CD4-positive, alpha-beta T cell (primary cell): Measurements from ENCODE around the gene ADGRD1. TPM values are rescaled to one million over a fixed set of nuclear protein-coding genes. Genes with fewer than 3 reads are reported as not detected.

Source experiments
- ATAC-seq: fragments of 200-7000 bp; cut with Tn5 transposase; one replicate; pipeline ENCODE4 v1.10.0; 2022; ENCODE audit warnings: mild to moderate bottlenecking; ENCODE audit not compliant: poor library complexity
- CTCF ChIA-PET: fragments of 350-600 bp; sonication (Branson Sonifier 250); formaldehyde crosslinking; loops from one replicate; lab custom pipeline; 2021; ENCODE audit warnings: antibody characterized with exemption, inconsistent platforms; lab: Charles Lee
- POLR2A ChIA-PET: fragments of 350-600 bp; sonication (Branson Sonifier 250); formaldehyde crosslinking; loops from one replicate; lab custom pipeline; 2021; ENCODE audit warnings: antibody characterized with exemption, inconsistent platforms; lab: Charles Lee
- DNase-seq, 14 experiments: peaks; one replicate each; pipeline ENCODE4 v3.0.0-alpha.2; 2013 to 2020; ENCODE audit warnings: mixed read lengths in 2 of 14
- H3K27ac ChIP-seq, 2 donors: one replicate each; pipeline versions ENCODE4 v1.5.1 to v1.7.0; 2013; ENCODE audit warnings: low read length in 2 of 2, low read depth in 1 of 2, mild to moderate bottlenecking in 1 of 2
- H3K27me3 ChIP-seq, 2 experiments: 1 replicate in 1 of 2; 2 replicates in 1 of 2; pipeline versions ENCODE4 v1.6.1 to v1.7.0; 2013; ENCODE audit warnings: low read length in 2 of 2, control low read depth in 1 of 2, mild to moderate bottlenecking in 1 of 2, moderate library complexity in 1 of 2; ENCODE audit not compliant: insufficient read depth in 2 of 2, control insufficient read depth in 1 of 2
- H3K36me3 ChIP-seq: one replicate; pipeline ENCODE4 v1.6.1; 2013; ENCODE audit warnings: low read length, control low read depth; ENCODE audit not compliant: insufficient read depth
- H3K4me1 ChIP-seq: one replicate; pipeline ENCODE4 v1.6.1; 2013; ENCODE audit warnings: low read length, control low read depth; ENCODE audit not compliant: insufficient read depth
- H3K4me3 ChIP-seq: one replicate; pipeline ENCODE4 v1.5.1; 2013; ENCODE audit warnings: mild to moderate bottlenecking, low read length, moderate library complexity
- H3K9me3 ChIP-seq, 2 experiments: 1 replicate in 1 of 2; 2 replicates in 1 of 2; pipeline versions ENCODE4 v1.6.1 to v1.7.0; 2013; ENCODE audit warnings: low read length in 2 of 2, mild to moderate bottlenecking in 2 of 2, control low read depth in 1 of 2, moderate library complexity in 1 of 2; ENCODE audit not compliant: control insufficient read depth in 1 of 2, insufficient read depth in 1 of 2
- H3K27ac Mint-ChIP-seq: one replicate; pipeline ENCODE4 v1.8.0; 2020; ENCODE audit warnings: mixed read lengths
- H3K27me3 Mint-ChIP-seq: one replicate; pipeline ENCODE4 v1.8.0; 2021; ENCODE audit warnings: mixed read lengths
- H3K36me3 Mint-ChIP-seq: one replicate; pipeline ENCODE4 v1.8.0; 2021; ENCODE audit warnings: low read depth, mixed read lengths
- H3K4me1 Mint-ChIP-seq: one replicate; pipeline ENCODE4 v1.8.0; 2021; ENCODE audit warnings: low read depth, mixed read lengths
- H3K4me3 Mint-ChIP-seq: one replicate; pipeline ENCODE4 v1.8.0; 2020; ENCODE audit warnings: mild to moderate bottlenecking, mixed read lengths
- H3K9me3 Mint-ChIP-seq: one replicate; pipeline ENCODE4 v1.8.0; 2020; ENCODE audit warnings: mixed read lengths
- CTCF ChIP-seq: fragments of 200-600 bp; IDR thresholded peaks from one replicate; pipeline ENCODE4 v1.8.0; 2022; ENCODE audit warnings: antibody characterized with exemption, mild to moderate bottlenecking
- intact Hi-C, 2 experiments: fragments of 100-400 bp; cut with DNase I in 1 of 2; cut with micrococcal nuclease in 1 of 2; formaldehyde crosslinking; loops; one replicate each; pipeline versions ENCODE4 v1.15.1 to v1.9.0; 2023 to 2025; cut with DNase I, micrococcal nuclease
- total RNA-seq, 174 experiments: library from RNA in 2 of 174; stranded (reverse) in 2 of 174; gene quantifications; one replicate each; pipeline ENCODE4 v1.2.3 and lab custom pipeline; 2021 to 2026

ADGRD1 gene
- total RNA-seq, 2 experiments from 2014 or later, result 0.22 TPM; not detected in 1

GRCh38 chr12:130957304-130957621 is 3.6 kb downstream of the ADGRD1 start:
- H3K4me3 Mint-ChIP-seq, result no peak overlapping the region
- no peaks in the 10 kb centered on the region for H3K4me1 Mint-ChIP-seq
- H3K27ac Mint-ChIP-seq, result no peak overlapping the region
- H3K27ac ChIP-seq, result no peak overlapping the region
- peaks cover 31% of the 10 kb centered on the region for H3K27me3 Mint-ChIP-seq
- H3K36me3 Mint-ChIP-seq, result no peaks in the 10 kb centered on the region
- no peak for TF ChIP-seq CTCF
- intact Hi-C loops, result no loop called here
- no peak overlapping the region for H3K4me3 ChIP-seq
- H3K36me3 ChIP-seq, result no peaks in the 10 kb centered on the region
- H3K4me1 ChIP-seq, result peaks cover 4% of the 10 kb centered on the region
- H3K27me3 ChIP-seq, result peaks cover 8 to 17% of the 10 kb centered on the region in 2 experiments
- DNase-seq, result no peak
- no peaks in the 10 kb centered on the region for H3K9me3 Mint-ChIP-seq
- ChIA-PET POLR2A (no interaction called here), CTCF (no interaction called here)
- no peaks in the 10 kb centered on the region for H3K9me3 ChIP-seq
- ATAC-seq, result no peak

GRCh38 chr12:130958557-130959140 is 4.9 kb downstream of the ADGRD1 start:
- Mint-ChIP-seq H3K4me1 (no peaks in the 10 kb centered on the region), H3K9me3 (no peaks in the 10 kb centered on the region), H3K27me3 (peaks cover 17% of the 10 kb centered on the region), H3K4me3 (no peak overlapping the region), H3K36me3 (no peaks in the 10 kb centered on the region), H3K27ac (no peak overlapping the region)
- TF ChIP-seq CTCF, result no peak
- H3K27me3 ChIP-seq, result peaks cover 8 to 17% of the 10 kb centered on the region in 2 experiments
- intact Hi-C loops, result no loop called here
- no peak for DNase-seq
- H3K36me3 ChIP-seq, result no peaks in the 10 kb centered on the region
- H3K9me3 ChIP-seq, result no peaks in the 10 kb centered on the region
- ChIA-PET POLR2A (no interaction called here), CTCF (no interaction called here)
- no peak overlapping the region for H3K4me3 ChIP-seq
- no peak overlapping the region for H3K27ac ChIP-seq
- H3K4me1 ChIP-seq, result peaks cover 4% of the 10 kb centered on the region
- ATAC-seq, result no peak

- intact Hi-C loops, result no loop called here
- DNase-seq (no peak), ATAC-seq (no peak)
- POLR2A ChIA-PET, result no interaction called here
- no peak for TF ChIP-seq CTCF
- CTCF ChIA-PET, result no interaction called here
- no peak overlapping the region for H3K4me3 Mint-ChIP-seq
- Histone ChIP-seq H3K27ac (no peak overlapping the region), H3K36me3 (no peaks in the 10 kb centered on the region), H3K27me3 (peaks cover under 1 to 9% of the 10 kb centered on the region in 2 experiments), H3K4me3 (no peak overlapping the region), H3K9me3 (no peaks in the 10 kb centered on the region), H3K4me1 (no peaks in the 10 kb centered on the region)
- H3K4me1 Mint-ChIP-seq, result no peaks in the 10 kb centered on the region
- H3K27me3 Mint-ChIP-seq, result peaks cover 9% of the 10 kb centered on the region
- H3K9me3 Mint-ChIP-seq, result no peaks in the 10 kb centered on the region
- no peaks in the 10 kb centered on the region for H3K36me3 Mint-ChIP-seq
- no peak overlapping the region for H3K27ac Mint-ChIP-seq
Observed at GRCh38 chr12:130959632-130960031, 5.9 kb downstream of the ADGRD1 start.
